Endothelial cell of umbilical vein (primary cell): ENCODE data around the gene CAMTA2. TPM values are rescaled to one million over a fixed set of nuclear protein-coding genes. Genes with fewer than 3 reads are reported as not detected.

Experiments used
- BruUV-seq: library from RNA; stranded (reverse); fragments of 400-500 nt; replicated peaks from 2 replicates; lab custom pipeline; 2021; lab: Mats Ljungman, UMichigan
- CTCF ChIA-PET: fragments of 300-600, 350-600 bp; sonication (Branson Sonifier 250); formaldehyde crosslinking; loops from one replicate; lab custom pipeline; 2021; ENCODE audit warnings: antibody characterized with exemption, inconsistent platforms; lab: Charles Lee
- POLR2A ChIA-PET: fragments of 300-600, 350-600 bp; sonication (Branson Sonifier 250); formaldehyde crosslinking; loops from one replicate; lab custom pipeline; 2021; ENCODE audit warnings: antibody characterized with exemption, inconsistent platforms; lab: Charles Lee
- DNase-seq: peaks from one replicate; pipeline ENCODE4 v3.0.0-alpha.2; 2011; ENCODE audit warnings: low read depth, low spot score
- FAIRE-seq: peaks from 2 replicates; lab custom pipeline; 2011; peaks lifted over from hg19 to GRCh38; lab: Jason Lieb, UNC
- H2AFZ ChIP-seq: 2 replicates; pipeline ENCODE4 v1.6.0; 2012; ENCODE audit warnings: low read depth, low read length, control low read depth, inconsistent platforms
- H3K27ac ChIP-seq: 2 replicates; pipeline ENCODE4 v1.5.1; 2011; ENCODE audit warnings: low read depth, mild to moderate bottlenecking, control low read depth, low read length, moderate library complexity; ENCODE audit not compliant: insufficient read depth
- H3K27me3 ChIP-seq, 2 experiments: 2 replicates each; pipeline versions ENCODE4 v1.6.0 to v1.6.1; 2011; ENCODE audit warnings: low read length in 2 of 2, mixed read lengths in 1 of 2; ENCODE audit not compliant: control insufficient read depth in 2 of 2, insufficient read depth in 2 of 2
- H3K36me3 ChIP-seq, 2 experiments: 2 replicates in 1 of 2; 3 replicates in 1 of 2; pipeline ENCODE4 v1.5.1; 2011; ENCODE audit warnings: low read length in 2 of 2, mild to moderate bottlenecking in 1 of 2, moderate library complexity in 1 of 2; ENCODE audit not compliant: control insufficient read depth in 2 of 2, insufficient read depth in 2 of 2; ENCODE audit errors: extremely low read depth in 1 of 2
- H3K4me1 ChIP-seq: 3 replicates; pipeline ENCODE4 v1.5.1; 2011; ENCODE audit warnings: mild to moderate bottlenecking, low read length; ENCODE audit not compliant: control insufficient read depth, insufficient read depth; ENCODE audit errors: extremely low read depth
- H3K4me2 ChIP-seq: 2 replicates; pipeline ENCODE4 v1.6.1; 2011; ENCODE audit warnings: low read length, control low read depth, mixed read lengths; ENCODE audit not compliant: insufficient read depth
- H3K4me3 ChIP-seq, 3 experiments: fragments of 200-600 bp in 1 of 3; sonication (generic), shearing (Covaris generic) in 1 of 3; replicated peaks in 1 of 3; 2 replicates each; pipeline ENCODE4 v1.5.1; 2011 to 2016; ENCODE audit warnings: control low read depth in 3 of 3, low read length in 3 of 3, mild to moderate bottlenecking in 2 of 3, inconsistent platforms in 1 of 3, low read depth in 1 of 3, moderate library complexity in 1 of 3; ENCODE audit not compliant: insufficient read depth in 1 of 3
- H3K79me2 ChIP-seq: 2 replicates; pipeline ENCODE4 v1.6.0; 2012; ENCODE audit warnings: low read length, inconsistent platforms; ENCODE audit not compliant: control insufficient read depth, insufficient read depth
- H3K9ac ChIP-seq: replicated peaks from 2 replicates; pipeline ENCODE3; 2011; ENCODE audit warnings: low read length, control low read depth; ENCODE audit not compliant: insufficient read depth; ENCODE audit errors: extremely low read depth
- H3K9me1 ChIP-seq: replicated peaks from 3 replicates; pipeline ENCODE4 v1.6.0; 2011; ENCODE audit warnings: mild to moderate bottlenecking, low read length; ENCODE audit not compliant: control insufficient read depth, insufficient read depth; ENCODE audit errors: extremely low read depth
- H3K9me3 ChIP-seq: replicated peaks from 2 replicates; pipeline ENCODE4 v1.5.1; 2012; ENCODE audit warnings: low read length, inconsistent platforms; ENCODE audit not compliant: control insufficient read depth, insufficient read depth
- H4K20me1 ChIP-seq: replicated peaks from 2 replicates; pipeline ENCODE3; 2011; ENCODE audit warnings: mild to moderate bottlenecking, low read length; ENCODE audit not compliant: control insufficient read depth, insufficient read depth; ENCODE audit errors: extremely low read depth
- CTCF ChIP-seq, 2 donors: IDR thresholded peaks; 1 replicate in 1 of 2; 2 replicates in 1 of 2; pipeline ENCODE4 v1.5.1; 2011; ENCODE audit warnings: low read length in 2 of 2, mild to moderate bottlenecking in 2 of 2, moderate library complexity in 2 of 2, control low read depth in 1 of 2, inconsistent platforms in 1 of 2, low read depth in 1 of 2; ENCODE audit not compliant: insufficient read depth in 1 of 2; ENCODE audit errors: extremely low read depth in 1 of 2
- EZH2 ChIP-seq: IDR thresholded peaks from 2 replicates; pipeline ENCODE4 v1.6.1; 2012; ENCODE audit warnings: borderline replicate concordance, low read depth, mild to moderate bottlenecking, moderate library complexity, low read length, inconsistent platforms; ENCODE audit not compliant: severe bottlenecking
- GATA2 ChIP-seq: IDR thresholded peaks from 2 replicates; pipeline ENCODE4 v1.7.0; 2011; ENCODE audit warnings: low read depth, mild to moderate bottlenecking, moderate library complexity, mixed read lengths, low read length; ENCODE audit not compliant: insufficient read length, insufficient read depth
- JUN ChIP-seq: IDR thresholded peaks from 2 replicates; pipeline ENCODE4 v1.6.1; 2011; ENCODE audit warnings: borderline replicate concordance, low read depth; ENCODE audit not compliant: insufficient read length, insufficient read depth
- MYC ChIP-seq: IDR thresholded peaks from one replicate; pipeline ENCODE4 v1.6.1; 2011; ENCODE audit warnings: mild to moderate bottlenecking, low read depth, low read length
- POLR2A ChIP-seq: IDR thresholded peaks from 2 replicates; pipeline ENCODE4 v1.6.1; 2012; ENCODE audit warnings: low read depth, mild to moderate bottlenecking, control low read depth, low read length
- POLR2AphosphoS5 ChIP-seq: IDR thresholded peaks from 2 replicates; pipeline ENCODE4 v1.6.1; 2012; ENCODE audit warnings: low read depth, mild to moderate bottlenecking, control low read depth, low read length, moderate library complexity; ENCODE audit not compliant: insufficient read depth
- dilution Hi-C: fragments of 300-500 bp; cut with MboI; formaldehyde crosslinking; loops from one replicate; pipeline ENCODE4 v1.15.0; 2019; ENCODE audit warnings: low sequenced_read_pairs; ENCODE audit not compliant: extremely low pct_ligation_motif_present
- intact Hi-C: fragments of 100-400 bp; cut with micrococcal nuclease; formaldehyde crosslinking; loops from one replicate; pipeline ENCODE4 v1.10.0; 2022
- polyA plus RNA-seq, 4 experiments: library from polyadenylated mRNA; depleted of rRNA in 3 of 4; stranded (reverse) in 3 of 4; unstranded in 1 of 4; fragments of >200 nt; gene quantifications; 2 replicates each; pipeline versions ENCODE4 v1.2.1 to v1.2.3, GENCODE V29; 2011 to 2012; ENCODE audit warnings: missing spikeins in 1 of 4
- total RNA-seq: library from RNA; stranded (reverse); gene quantifications from 2 replicates; pipeline ENCODE4 v1.2.3, GENCODE V29; 2021
- TF ChIP-seq, protein P1 (sequence below): IDR thresholded peaks from 2 replicates; pipeline ENCODE4 v1.6.1; 2011; ENCODE audit not compliant: insufficient read depth, insufficient read length

Gene CAMTA2
- total and polyA plus RNA-seq, 2 donors (not counting 3 experiments of a cell fraction or from before 2014, with no cell fraction given) = 33.8 to 51.0 TPM

- Histone ChIP-seq H4K20me1 (no peaks in the 10 kb centered on the region), H3K9me1 (no peaks in the 10 kb centered on the region), H3K27me3 (no peaks in the 10 kb centered on the region), H3K27ac (no peak overlapping the region), H3K4me2 (no peak overlapping the region), H3K36me3 (peaks cover 10 to 36% of the 10 kb centered on the region in 2 experiments), H3K9me3 (no peaks in the 10 kb centered on the region), H2AFZ (no peak overlapping the region), H3K79me2 (peaks cover 7% of the 10 kb centered on the region), H3K4me3 (no peak overlapping the region), H3K9ac (no peak overlapping the region), H3K4me1 (peaks cover 24% of the 10 kb centered on the region)
- no TSS peak for BruUV-seq
- TF ChIP-seq POLR2A = no peak
- TF ChIP-seq CTCF (IDR thresholded peaks at IDR 0.05; ENCODE audit: extremely low read depth in 1 of 2, insufficient read depth in 1 of 2, low read depth in 1 of 2, low read length in 2 of 2) = no peak
- TF ChIP-seq GATA2 = no peak
- no peak for TF ChIP-seq JUN
- TF ChIP-seq POLR2AphosphoS5 = no peak
- TF ChIP-seq EZH2 = no peak
- no peak for TF ChIP-seq MYC
- TF ChIP-seq, protein P1, sequence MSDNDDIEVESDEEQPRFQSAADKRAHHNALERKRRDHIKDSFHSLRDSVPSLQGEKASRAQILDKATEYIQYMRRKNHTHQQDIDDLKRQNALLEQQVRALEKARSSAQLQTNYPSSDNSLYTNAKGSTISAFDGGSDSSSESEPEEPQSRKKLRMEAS = no peak
- dilution Hi-C loops = no loop called here
- FAIRE-seq (no peak), DNase-seq (no peak)
- intact Hi-C loops = no loop called here
- ChIA-PET POLR2A (interaction anchor here (1.2 kb wide), 1 partner anchor 61 kb away, joined by 3 read pairs; no protein-coding TSS in a partner anchor), CTCF (interaction anchor here (0.7 to 1.8 kb wide), 3 partner anchors 11 to 61 kb away, joined by 3 to 5 read pairs (median 4); no protein-coding TSS in a partner anchor)
Observed at GRCh38 chr17:4970273-4970672, 17.2 kb downstream of the CAMTA2 start.
